GM04504 (cell line): ENCODE results near the gene MYO19.
"Not testable (repeated sequence)": the region's sequence is repeated elsewhere in the genome, so short reads cannot be mapped to it uniquely, and the experiment has no call there.

ENCODE experiments used
- DNase-seq: peaks from one replicate; pipeline ENCODE4 v3.0.0-alpha.2; 2012; ENCODE audit warnings: low read depth

MYO19 gene

DNA sequence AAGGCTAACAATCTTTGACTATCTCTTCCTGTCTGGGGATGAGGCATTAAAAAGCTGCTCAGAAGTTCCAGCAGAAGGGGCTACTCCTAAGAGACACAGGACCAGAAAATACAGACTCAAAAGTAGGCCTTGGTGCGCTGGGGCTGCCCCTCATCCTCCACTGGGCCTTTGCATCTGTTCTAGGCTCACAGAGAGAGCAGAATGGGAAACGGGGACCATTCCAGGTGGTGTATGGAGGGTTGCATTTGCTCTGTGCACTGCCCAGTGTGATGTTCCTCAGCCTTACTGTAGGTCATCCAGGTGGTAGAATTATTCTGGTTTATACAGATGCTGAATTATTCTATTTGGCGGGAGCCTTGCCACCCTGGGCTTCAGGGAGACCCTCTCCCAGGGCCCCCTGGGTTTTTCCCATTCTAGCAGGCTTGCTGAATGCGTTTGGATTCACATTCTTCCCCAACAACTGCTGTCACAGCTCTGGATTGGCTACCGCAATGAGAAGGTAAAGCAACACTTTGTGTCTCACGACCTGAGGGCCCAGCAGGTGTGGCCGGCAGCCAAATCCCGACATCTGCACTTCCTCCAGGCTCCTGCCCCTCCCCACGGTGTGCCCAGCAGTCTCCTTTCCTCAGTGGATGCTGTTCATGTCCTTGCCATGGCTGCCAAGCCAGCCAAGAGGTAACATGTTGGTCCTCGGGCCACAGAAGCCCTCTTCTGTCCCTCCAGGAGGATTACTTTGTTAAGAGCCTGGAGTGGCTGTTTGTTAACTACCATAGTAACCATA is 73.1 kb downstream of the MYO19 start:
- DNase-seq = no peak

DNA sequence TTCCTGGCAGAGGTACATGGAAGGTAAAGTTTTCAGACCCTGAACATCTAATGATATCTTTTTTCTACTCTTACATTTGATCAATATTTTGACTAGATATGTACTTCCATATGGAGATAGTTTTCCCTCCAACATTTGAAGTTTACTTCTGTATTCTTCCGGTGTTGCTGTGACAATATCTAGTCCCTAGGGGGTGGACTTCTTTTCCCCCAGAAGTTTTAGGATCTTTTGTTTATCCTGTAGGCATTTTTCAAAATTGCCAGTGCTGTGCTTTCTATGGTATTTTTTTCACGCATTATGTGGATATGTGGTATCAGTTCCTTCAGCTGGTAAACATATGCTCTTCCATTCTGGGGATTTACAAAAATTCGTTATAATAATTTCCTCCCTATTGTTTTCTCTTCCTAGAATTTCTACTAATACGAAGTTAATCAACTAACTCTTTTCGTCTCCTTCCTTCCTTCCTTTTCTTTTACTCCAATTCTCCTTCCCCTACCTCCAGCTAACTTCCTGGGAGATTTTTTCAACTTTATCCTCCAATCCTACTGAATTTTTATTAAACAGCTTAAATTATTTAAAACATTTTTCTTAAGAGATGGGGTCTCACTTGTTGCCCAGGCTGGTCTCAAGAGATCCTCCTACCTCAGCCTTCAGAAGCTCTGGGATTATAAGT is 74.3 kb downstream of the MYO19 start:
- no peak for DNase-seq

DNA sequence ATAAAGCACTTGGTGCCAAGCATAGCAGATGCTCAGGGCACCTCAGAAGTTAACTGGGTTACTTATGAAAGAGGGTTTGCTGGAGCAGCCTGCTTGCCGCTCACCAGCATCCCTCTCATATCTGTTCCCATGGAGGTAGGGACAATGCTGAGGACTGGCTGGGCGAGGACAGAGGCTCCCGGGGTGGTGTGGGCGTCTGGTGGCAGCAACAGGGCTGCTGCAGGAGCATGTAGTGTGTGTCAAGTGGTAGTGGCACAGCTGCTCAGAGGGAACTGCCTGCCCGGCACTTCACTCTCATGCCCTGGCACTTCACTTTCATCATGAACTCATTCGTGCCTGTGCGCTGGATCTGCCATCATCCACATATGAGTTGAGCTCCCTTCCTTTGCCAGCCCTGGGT is 75.1 kb downstream of the MYO19 start:
- no peak for DNase-seq

DNA sequence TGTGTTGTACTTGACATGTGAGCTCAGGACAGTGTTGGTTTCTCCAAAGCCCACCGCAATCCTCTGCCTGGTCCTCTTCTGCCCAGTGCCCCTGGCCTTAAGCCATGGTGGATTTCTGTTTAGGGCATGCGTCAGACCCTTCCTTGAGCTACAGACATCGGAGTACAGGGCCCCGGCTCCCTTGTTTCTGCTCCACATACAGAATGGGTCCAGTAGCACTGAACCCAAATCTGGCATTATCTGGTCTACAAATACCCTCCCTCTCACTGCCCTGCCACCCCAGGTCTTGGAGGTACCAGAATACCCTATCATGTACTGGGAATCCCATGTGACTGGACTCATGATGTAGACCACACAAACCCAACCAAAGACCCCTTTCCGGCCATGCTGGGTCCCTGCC is 75.6 kb downstream of the MYO19 start:
- DNase-seq = no peak

DNA sequence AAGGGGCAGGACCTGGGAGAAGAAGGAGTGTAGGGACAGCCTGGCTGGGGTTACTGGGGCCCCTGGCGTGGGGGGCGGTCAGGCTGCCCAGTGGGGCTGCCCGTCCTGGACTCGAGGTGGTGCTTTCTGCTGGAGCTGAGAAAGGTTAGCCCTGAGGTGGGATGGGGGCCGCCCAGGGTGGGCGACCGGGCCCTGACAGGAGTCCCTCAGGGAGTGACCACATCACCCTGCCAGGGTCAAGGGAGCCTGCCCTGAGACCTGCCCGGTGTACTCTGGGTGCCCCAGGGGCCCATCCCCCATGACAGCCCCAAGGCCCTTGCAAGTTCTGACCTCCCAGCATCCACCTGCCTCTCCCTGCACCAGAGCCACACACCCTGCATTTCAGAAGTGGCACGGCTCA is 77.0 kb downstream of the MYO19 start:
- not testable (repeated sequence) for DNase-seq

DNA sequence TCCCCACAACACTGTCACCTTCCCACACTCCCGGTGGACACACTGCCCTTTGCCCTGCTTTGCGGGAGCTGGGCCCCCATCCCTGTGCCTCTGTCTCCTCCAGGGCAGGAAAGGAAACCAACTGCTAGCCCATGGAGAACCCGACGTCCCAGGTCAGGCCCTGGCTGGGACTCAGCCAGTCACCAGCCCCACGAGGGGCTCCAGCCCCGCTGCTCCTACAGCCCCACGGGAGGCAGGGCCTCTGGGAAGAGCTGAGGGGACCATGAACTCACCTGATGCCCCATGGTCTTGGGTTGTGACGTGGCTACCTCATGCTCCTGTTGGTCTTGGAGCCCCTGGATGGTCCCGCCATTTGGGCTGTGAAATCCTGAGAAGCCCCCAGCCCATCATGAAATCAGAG is 81.8 kb downstream of the MYO19 start:
- DNase-seq = not testable (repeated sequence)

DNA sequence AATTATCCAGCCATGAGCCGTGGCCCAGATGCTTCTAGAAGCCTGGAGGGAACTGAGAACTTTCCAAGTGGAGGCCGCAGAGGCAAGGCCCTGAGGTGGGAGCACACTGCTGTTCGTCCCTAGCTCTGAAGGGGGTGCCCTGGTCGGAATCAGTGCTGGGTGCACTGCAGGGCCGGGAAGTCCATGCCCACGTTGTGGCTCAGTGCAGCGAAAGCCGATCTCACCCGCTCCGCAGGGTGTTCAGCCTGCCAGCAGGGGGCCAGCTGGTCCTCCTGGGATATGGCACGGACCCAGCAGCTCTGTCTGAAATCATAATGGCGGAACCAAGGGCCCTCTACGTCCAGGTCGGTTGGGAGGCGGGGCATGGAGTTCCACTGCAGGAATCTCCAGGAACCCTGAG is 84.7 kb downstream of the MYO19 start:
- not testable (repeated sequence) for DNase-seq
